GM21381 (cell line): ENCODE measurements around the gene EFNA5.

Source experiments
- ATAC-seq: cut with Tn5 transposase; IDR thresholded peaks from one replicate; pipeline ENCODE4 v1.9.1; 2021; ENCODE audit warnings: mild to moderate bottlenecking, moderate library complexity; ENCODE audit not compliant: unreplicated experiment

The EFNA5 gene

GRCh38 chr5:107549567-107549966 is 121.2 kb downstream of the EFNA5 start:
- ATAC-seq, result no peak

DNA sequence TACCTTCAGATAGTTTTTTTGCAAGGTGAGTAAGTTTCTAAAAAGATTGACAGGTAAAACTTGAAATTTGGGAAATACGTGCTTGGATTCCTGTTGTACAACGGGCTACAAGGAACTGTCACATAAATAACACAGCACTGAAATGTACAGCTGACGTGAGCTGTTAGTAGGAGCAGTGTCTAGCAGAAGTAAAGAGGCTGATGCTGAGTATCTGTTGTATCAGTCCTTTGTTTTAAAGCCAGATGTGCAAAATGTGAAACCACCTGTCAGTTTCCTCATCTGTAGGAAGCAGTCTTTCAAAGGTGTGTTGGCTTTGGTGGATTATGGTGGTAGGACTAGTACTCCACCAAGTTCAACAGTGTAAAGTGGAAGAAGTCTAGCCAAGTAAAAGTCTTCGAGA is 122.3 kb downstream of the EFNA5 start:
- no peak for ATAC-seq

DNA sequence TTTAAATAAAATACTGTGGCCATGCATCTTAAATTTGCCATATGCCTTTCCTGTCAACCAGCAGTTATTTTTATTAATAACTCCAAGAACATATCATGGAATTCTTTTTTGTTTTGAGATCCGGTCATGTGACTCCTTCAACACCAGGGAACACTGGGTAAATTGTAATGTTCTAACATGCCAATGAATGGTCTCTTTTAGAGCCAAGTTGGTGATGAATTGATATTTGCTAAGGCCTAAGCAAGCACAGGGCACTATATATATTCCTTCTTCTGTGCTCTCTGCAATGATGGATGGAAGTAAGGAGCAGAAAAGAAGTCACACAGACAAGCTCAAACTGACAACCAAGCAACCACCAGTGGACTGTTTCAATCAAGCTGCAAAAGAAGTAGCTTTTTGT is 124.0 kb downstream of the EFNA5 start:
- ATAC-seq, result no peak

GRCh38 chr5:107545486-107545885 is 125.3 kb downstream of the EFNA5 start:
- no peak for ATAC-seq

GRCh38 chr5:107544967-107545366 is 125.8 kb downstream of the EFNA5 start:
- no peak for ATAC-seq

DNA sequence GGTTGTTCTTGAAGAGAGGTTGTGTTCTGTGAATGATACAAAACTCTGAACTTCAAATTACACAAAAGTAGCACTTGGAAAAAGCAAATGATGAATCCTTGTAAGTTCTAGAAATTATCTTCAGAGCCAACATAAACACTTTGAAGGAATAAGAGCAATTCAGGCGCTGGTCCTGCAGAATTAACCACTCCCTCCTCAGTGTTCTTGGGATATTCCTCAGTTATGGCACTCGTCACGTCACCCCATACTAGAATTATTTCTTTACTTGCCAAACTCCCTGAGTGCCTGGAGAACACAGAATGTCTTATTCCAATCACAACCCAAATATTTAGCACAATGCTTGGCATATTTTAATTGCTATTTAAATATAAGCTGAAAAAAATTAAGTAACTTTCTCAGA is 126.3 kb downstream of the EFNA5 start:
- no peak for ATAC-seq

DNA sequence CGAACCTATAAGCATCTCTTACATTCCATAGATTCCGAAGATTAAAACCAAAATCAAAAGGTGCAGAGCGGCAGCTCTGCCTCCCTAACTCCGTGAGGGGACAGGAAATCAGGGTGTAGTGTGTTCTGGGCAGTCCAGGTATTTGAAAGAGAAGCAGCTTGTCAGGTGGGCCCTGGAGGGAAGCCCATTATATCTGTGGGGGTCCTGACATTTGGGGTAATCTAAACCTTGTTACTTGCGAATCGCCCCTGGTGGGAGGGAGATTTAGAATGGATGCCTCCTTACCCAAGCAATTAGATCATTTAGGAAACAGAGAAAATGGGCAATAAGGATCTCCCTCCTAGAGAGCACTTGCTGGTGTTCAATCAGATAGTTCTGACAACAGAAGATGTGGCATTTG is 126.9 kb downstream of the EFNA5 start:
- no peak for ATAC-seq

- ATAC-seq, result no peak
Observed at GRCh38 chr5:107542831-107543231, 127.9 kb downstream of the EFNA5 start.

- ATAC-seq, result no peak
Observed at GRCh38 chr5:107542428-107542827, 128.3 kb downstream of the EFNA5 start.

GRCh38 chr5:107541400-107541799 is 129.3 kb downstream of the EFNA5 start:
- no peak for ATAC-seq

DNA sequence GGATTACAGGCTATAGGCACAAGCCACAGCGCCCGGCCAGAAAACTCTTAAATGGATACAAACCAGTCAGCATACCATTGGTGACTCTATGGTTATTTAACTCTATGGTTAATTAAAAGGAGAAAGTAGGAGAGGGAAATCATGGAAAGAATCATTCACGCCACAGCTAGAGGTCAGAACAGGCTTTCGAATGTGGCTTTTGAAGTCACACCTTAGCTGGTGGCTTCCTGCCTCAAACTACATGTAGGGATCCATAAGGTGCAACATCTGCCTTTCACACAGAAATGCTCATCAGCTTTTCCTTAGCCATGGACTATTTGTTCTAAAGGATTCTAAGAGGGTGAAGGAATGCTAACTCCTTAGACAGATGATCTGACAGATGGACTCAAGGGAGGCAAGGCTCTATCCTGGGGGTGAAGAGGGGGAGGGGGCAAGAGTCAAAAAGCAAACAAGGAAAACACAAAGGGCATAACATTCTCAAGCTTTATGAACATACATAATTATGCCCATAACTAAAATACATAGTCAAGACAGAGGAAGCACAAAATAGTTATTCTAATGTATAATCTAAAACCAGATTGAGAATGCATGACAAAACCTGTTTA is 130.9 kb downstream of the EFNA5 start:
- no peak for ATAC-seq

DNA sequence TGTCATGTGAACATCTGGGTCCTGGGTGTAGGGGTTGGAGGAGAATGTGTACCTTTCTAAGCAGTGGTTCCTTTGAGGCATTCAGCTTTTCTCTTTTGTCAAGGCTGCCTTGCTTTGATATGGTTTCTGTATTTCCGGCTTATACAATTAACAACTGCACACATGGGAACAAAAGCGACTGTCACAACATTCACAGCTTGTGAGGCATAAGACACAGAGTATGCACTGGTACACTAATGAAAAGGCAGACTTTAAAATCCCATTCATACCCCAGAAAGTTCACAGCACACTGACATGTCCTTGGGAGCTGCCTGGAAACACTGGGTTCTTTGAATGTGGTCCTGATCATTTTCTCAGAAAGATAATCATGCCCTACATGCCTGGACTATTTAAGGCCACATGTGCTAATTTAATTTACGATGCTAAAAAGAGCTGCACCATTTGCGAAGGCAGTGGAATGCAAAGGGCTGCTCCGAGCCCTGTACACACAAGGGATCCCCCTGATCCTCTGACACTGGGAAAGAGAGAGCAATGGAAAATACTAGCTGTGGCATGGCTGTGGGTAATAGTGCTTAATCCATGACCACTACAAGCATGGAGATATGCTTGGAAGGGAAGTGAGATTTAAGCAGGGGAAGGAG is 131.8 kb downstream of the EFNA5 start:
- no peak for ATAC-seq

DNA sequence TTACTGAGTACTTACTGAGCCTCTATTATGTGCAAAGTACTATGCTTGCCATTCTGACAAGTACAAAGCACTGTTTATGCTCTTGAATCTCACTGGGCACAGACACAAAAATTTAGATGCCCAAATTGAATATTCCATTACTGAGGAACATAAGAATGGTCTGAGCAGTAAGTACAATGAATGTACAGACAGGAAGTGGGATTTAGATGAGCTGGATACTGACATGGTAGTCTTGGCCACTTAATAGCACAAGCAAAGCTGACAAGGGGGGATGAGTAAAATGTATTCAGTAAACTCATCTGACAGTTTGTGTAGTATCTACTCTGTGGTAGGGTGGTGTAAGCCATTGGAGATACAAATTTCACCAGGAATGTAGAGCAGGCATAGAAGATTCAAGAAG is 132.4 kb downstream of the EFNA5 start:
- ATAC-seq, result no peak

DNA sequence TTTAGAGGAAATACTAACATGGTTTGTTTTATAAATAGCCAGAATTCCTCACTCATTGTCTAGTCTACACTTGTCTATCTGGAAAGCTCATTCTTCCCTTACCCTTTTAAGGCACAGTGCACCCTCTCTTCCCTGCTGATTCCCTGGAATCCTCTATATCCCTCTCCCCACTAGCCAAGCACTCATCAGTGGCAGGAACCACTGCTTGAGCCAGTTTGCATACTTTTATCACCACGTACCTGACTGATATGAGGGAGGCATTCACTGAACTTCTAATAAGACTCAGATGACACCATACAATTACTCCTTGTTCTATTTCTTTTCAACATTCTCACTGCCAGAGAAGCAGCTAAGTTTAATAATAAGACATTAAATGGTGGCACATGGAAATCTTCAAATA is 134.9 kb downstream of the EFNA5 start:
- no peak for ATAC-seq

GRCh38 chr5:107533910-107534876 is 136.5 kb downstream of the EFNA5 start:
- ATAC-seq, result no peak

GRCh38 chr5:107532916-107533315 is 137.8 kb downstream of the EFNA5 start:
- no peak for ATAC-seq

DNA sequence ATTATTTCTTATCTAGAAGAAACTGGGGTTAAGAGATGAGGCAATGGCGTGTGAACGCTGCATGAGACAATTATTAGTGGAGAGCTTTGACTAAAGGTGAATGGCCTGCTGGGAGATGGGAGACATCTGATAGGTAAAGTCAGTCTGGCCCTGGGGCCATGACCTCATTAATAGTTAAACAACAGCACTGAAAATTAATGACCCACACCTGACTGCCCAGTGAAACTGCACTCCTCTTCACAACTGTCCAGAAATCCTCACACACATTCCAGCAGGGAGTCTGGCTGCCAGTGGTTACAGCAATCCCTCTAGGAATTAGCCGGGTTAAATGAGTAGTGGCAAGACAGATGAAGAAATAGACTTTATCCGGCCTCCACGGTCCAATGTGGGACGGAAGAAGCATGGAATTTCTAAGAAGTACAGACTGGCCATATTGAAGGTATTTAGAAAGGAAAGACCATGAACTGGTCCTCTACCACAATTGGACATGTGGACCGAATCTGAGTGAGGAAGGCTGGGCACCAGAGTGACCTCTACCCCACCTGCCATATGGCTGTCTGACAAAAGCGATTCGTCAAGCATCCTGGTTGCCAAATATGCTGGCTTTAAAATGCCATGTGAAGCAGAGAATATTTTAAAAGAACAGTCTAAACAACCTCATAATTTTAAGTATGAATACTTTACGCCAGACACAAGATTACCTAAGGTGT is 138.4 kb downstream of the EFNA5 start:
- ATAC-seq, result no peak

DNA sequence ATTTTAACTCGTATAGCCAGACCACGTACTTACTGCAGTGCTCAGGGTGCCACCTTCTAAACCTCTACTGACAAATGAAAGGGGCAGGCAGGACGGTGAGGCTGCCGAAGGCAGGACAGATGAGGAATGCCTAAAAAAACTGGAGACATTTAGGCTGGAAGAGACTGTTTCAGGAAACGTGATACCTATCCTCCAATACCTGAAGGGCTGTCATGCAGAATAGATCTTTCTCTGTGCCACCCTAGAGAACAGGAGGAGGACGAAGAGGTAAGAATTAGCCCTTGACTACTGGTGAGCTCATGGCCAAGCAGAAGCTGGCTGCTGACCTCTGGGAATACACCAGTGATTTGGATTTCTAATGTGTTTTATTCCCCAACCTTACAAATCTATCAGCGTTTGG is 139.4 kb downstream of the EFNA5 start:
- no peak for ATAC-seq

DNA sequence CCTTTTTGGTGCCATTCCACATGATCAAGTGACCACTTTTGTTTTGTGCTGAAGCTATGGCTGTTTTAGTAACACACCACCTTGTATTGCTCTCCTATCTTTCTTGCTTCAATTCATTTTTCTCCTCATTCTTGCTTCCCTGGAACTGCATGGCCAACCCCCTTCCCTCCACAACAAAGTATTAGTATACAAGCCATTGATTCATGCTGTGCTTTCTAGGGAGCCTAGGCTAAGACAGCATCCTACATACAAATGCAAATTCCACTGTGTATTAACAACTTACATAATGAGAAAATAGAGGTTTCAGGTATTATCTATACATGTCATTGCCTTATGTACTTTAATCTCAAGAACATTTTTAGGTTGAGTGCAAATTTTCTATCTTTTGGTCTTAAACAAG is 141.1 kb downstream of the EFNA5 start:
- ATAC-seq, result no peak

DNA sequence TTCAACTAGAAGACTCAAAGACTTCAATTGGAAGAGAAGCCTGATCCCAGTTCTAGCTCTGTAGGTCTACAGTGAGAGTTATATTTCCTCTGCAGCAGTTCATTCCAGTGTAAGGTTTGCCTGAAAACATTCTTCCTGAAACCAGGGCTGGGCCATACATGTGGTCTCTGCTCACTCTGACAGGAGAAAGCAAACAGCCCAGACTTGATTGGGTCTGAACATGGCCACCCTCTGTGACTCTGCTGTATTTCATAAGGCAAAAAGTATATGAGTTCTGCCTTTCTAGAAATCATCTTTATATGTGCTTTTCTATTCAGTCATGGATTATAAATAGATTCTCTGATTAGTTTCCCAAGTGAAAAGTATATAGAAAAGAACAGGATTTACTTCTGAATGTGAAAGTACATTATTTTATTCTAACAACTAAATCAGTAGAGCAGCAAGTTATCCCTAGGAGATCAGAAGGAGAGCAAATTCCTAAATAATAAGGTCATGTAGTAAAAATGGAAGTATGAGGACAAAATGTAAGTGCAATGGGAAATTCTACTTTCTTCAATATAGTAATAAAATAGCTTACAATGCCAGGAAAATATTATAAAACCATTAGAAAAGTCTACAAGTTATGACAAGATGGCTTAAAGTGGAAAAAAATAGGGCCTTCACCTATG is 144.3 kb downstream of the EFNA5 start:
- no peak for ATAC-seq

DNA sequence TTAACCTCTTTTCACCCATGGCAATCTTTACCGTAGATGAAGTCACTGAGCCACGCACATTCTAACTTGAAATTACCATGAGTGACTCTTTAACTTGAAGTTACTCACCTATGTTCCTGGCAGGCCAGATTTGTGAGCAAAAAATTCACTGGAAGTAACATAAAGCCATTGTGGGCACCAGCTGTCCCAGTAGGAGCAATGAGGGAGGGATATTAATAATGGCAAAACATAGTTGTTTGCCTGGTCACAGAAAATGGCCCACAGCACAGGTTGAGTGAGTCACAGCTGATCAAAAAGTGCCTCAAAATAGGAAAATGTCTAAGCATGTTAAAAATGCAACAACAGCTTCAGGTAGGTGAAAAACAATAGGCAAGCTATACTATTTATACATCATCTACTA is 146.6 kb downstream of the EFNA5 start:
- ATAC-seq, result no peak
